ENCODE results near the gene CKAP5. TPM values are rescaled to one million over a fixed set of nuclear protein-coding genes. Genes with fewer than 3 reads are reported as not detected.

CKAP5 gene
- total and polyA plus RNA-seq, 10 donors = 6.5 to 55.4 (median 38.7) TPM

GRCh38 chr11:46697303-46697702 lies 148.8 kb downstream of the CKAP5 start:
- peak overlapping the region in 7 of 8 donors; percentile 24 to 88 (median 67) for H3K27ac ChIP-seq
- TF ChIP-seq CTCF (IDR thresholded peaks at IDR 0.05 in 8 of 11, conservative IDR thresholded peaks at IDR 0.05 in 3 of 11) (no peak), POLR2AphosphoS5 (IDR thresholded peaks at IDR 0.05) (peak in 1 of 3 donors; percentile 31)
- DNase-seq = no peak
- WGBS, 5 donors = 44 to 88% (median 75%) methylated on average over 3 of the region's 3 CpGs
- peaks cover 12 to 57% (median 47%) of the 10 kb centered on the region in 6 donors for H3K36me3 ChIP-seq
- peaks cover 21 to 84% (median 60%) of the 10 kb centered on the region in 6 donors for H3K4me1 ChIP-seq
- no peaks in the 10 kb centered on the region for H3K27me3 ChIP-seq (replicated peaks in 1 of 7)
- no peak overlapping the region for H3K4me3 ChIP-seq
- intact Hi-C loops (cut with DNase I; ENCODE audit: low total_unique reads) = no loop called here
- no peaks in the 10 kb centered on the region for H3K9me3 ChIP-seq

GRCh38 chr11:46696212-46696558 lies 149.9 kb downstream of the CKAP5 start:
- Histone ChIP-seq H3K36me3 (peaks cover 12 to 62% (median 55%) of the 10 kb centered on the region in 6 donors), H3K27me3 (replicated peaks in 1 of 7) (no peaks in the 10 kb centered on the region), H3K9me3 (no peaks in the 10 kb centered on the region), H3K4me3 (no peak overlapping the region), H3K27ac (peak overlapping the region in 6 of 8 donors; percentile 24 to 88 (median 69)), H3K4me1 (peaks cover 11 to 73% (median 49%) of the 10 kb centered on the region in 6 donors)
- 76 to 98% (median 85%) methylated on average over 8 to 11 of the region's 11 CpGs for WGBS, 5 donors
- DNase-seq = no peak
- intact Hi-C loops (cut with DNase I; ENCODE audit: low total_unique reads) = no loop called here
- no peak for TF ChIP-seq CTCF (IDR thresholded peaks at IDR 0.05 in 8 of 11, conservative IDR thresholded peaks at IDR 0.05 in 3 of 11)
- no peak for TF ChIP-seq POLR2A (IDR thresholded peaks at IDR 0.05)
- peak in 2 of 3 donors; percentile 12 to 44 for TF ChIP-seq POLR2AphosphoS5 (IDR thresholded peaks at IDR 0.05)

GRCh38 chr11:46695345-46696211 lies 150.5 kb downstream of the CKAP5 start:
- Histone ChIP-seq H3K9me3 (no peaks in the 10 kb centered on the region), H3K27me3 (replicated peaks in 1 of 7) (no peaks in the 10 kb centered on the region), H3K36me3 (peaks cover 12 to 69% (median 60%) of the 10 kb centered on the region in 6 donors), H3K4me1 (peaks cover 11 to 71% (median 49%) of the 10 kb centered on the region in 6 donors), H3K27ac (peak overlapping the region in 7 of 8 donors; percentile 27 to 88 (median 67)), H3K4me3 (no peak overlapping the region)
- 84 to 96% (median 89%) methylated on average over 6 to 12 of the region's 12 CpGs for WGBS, 5 donors
- intact Hi-C loops (cut with DNase I; ENCODE audit: low total_unique reads) = no loop called here
- TF ChIP-seq POLR2A (IDR thresholded peaks at IDR 0.05) (no peak), POLR2AphosphoS5 (IDR thresholded peaks at IDR 0.05) (no peak), CTCF (IDR thresholded peaks at IDR 0.05 in 8 of 11, conservative IDR thresholded peaks at IDR 0.05 in 3 of 11) (no peak)
- no peak for DNase-seq

- no peak for DNase-seq
- no peak for TF ChIP-seq POLR2A (IDR thresholded peaks at IDR 0.05)
- TF ChIP-seq CTCF (IDR thresholded peaks at IDR 0.05 in 8 of 11, conservative IDR thresholded peaks at IDR 0.05 in 3 of 11) = no peak
- no peak for TF ChIP-seq POLR2AphosphoS5 (IDR thresholded peaks at IDR 0.05)
- no peaks in the 10 kb centered on the region for H3K9me3 ChIP-seq
- no peaks in the 10 kb centered on the region for H3K27me3 ChIP-seq (replicated peaks in 1 of 7)
- H3K36me3 ChIP-seq = peaks cover 12 to 78% (median 66%) of the 10 kb centered on the region in 6 donors
- 85 to 93% (median 88%) methylated on average over 7 of the region's 7 CpGs for WGBS, 5 donors
- intact Hi-C loops (cut with DNase I; ENCODE audit: low total_unique reads) = no loop called here
- peak overlapping the region in 7 of 8 donors; percentile 27 to 88 (median 67) for H3K27ac ChIP-seq
- H3K4me1 ChIP-seq = peaks cover 11 to 67% (median 43%) of the 10 kb centered on the region in 6 donors
- no peak overlapping the region for H3K4me3 ChIP-seq
These were observed 151.5 kb downstream of the CKAP5 start for GRCh38 chr11:46694607-46695006.
